Mammary epithelial cell (primary cell): ENCODE results near the gene SOAT2.

ENCODE experiments used
- CTCF ChIP-seq, 2 donors: IDR thresholded peaks in 1 of 2; conservative IDR thresholded peaks in 1 of 2; 2 replicates each; pipeline ENCODE4 v1.5.1; 2011 to 2012; ENCODE audit warnings: inconsistent platforms in 2 of 2, low read length in 2 of 2, mild to moderate bottlenecking in 2 of 2, control low read depth in 1 of 2, low read depth in 1 of 2; ENCODE audit not compliant: insufficient read depth in 1 of 2; ENCODE audit errors: extremely low read depth in 1 of 2
- EZH2 ChIP-seq: IDR thresholded peaks from 2 replicates; pipeline ENCODE4 v1.6.1; 2012; ENCODE audit warnings: low read length, inconsistent platforms, borderline replicate concordance

- TF ChIP-seq EZH2: no peak
- no peak for TF ChIP-seq CTCF (conservative IDR thresholded peaks at IDR 0.05 in 1 of 2, IDR thresholded peaks at IDR 0.05 in 1 of 2; ENCODE audit: extremely low read depth in 1 of 2, insufficient read depth in 1 of 2, low read depth in 1 of 2, low read length in 2 of 2)
Measured at GRCh38 chr12:53161119-53161911, 58.0 kb downstream of the SOAT2 start.
